Endodermal cell (in vitro differentiated cells): ENCODE measurements around the gene EGFLAM. TPM values are rescaled to one million over a fixed set of nuclear protein-coding genes. Genes with fewer than 3 reads are reported as not detected.

Experiments used
- DNase-seq: peaks from one replicate; pipeline ENCODE4 v3.0.0-alpha.2; 2017
- H3K27ac ChIP-seq: 2 replicates; pipeline ENCODE4 v1.5.1; 2013; ENCODE audit warnings: mild to moderate bottlenecking, low read depth, low read length, moderate library complexity
- H3K27me3 ChIP-seq: 2 replicates; pipeline ENCODE4 v1.6.1; 2013; ENCODE audit warnings: mild to moderate bottlenecking, low read length, moderate library complexity; ENCODE audit not compliant: insufficient read depth, control insufficient read depth, poor library complexity, severe bottlenecking
- H3K36me3 ChIP-seq: 2 replicates; pipeline ENCODE4 v1.7.0; 2013; ENCODE audit warnings: mild to moderate bottlenecking, low read length, moderate library complexity; ENCODE audit not compliant: control insufficient read depth, insufficient read depth
- H3K4me1 ChIP-seq: one replicate; pipeline ENCODE4 v1.7.0; 2013; ENCODE audit warnings: low read length; ENCODE audit not compliant: control insufficient read depth, insufficient read depth
- H3K4me3 ChIP-seq: 2 replicates; pipeline ENCODE4 v1.5.1; 2013; ENCODE audit warnings: mild to moderate bottlenecking, low read length, moderate library complexity
- H3K9ac ChIP-seq: 2 replicates; pipeline ENCODE4 v1.6.1; 2013; ENCODE audit warnings: mild to moderate bottlenecking, low read length, moderate library complexity; ENCODE audit not compliant: poor library complexity, severe bottlenecking; ENCODE audit errors: extremely low read depth
- H3K9me3 ChIP-seq: 2 replicates; pipeline ENCODE4 v1.6.1; 2013; ENCODE audit warnings: mild to moderate bottlenecking, low read length, moderate library complexity; ENCODE audit not compliant: control insufficient read depth
- H3K27ac Mint-ChIP-seq: 2 replicates; pipeline ENCODE4 v1.8.0; 2020; ENCODE audit warnings: mixed read lengths
- H3K27me3 Mint-ChIP-seq: 2 replicates; pipeline ENCODE4 v1.8.0; 2021; ENCODE audit warnings: mild to moderate bottlenecking, mixed read lengths; ENCODE audit not compliant: insufficient read depth
- H3K36me3 Mint-ChIP-seq: 2 replicates; pipeline ENCODE4 v1.8.0; 2020; ENCODE audit warnings: low read depth, mixed read lengths
- H3K4me1 Mint-ChIP-seq: 2 replicates; pipeline ENCODE4 v1.8.0; 2020; ENCODE audit warnings: mixed read lengths
- H3K4me3 Mint-ChIP-seq: 2 replicates; pipeline ENCODE4 v1.8.0; 2020; ENCODE audit warnings: mild to moderate bottlenecking, moderate library complexity, mixed read lengths
- H3K9me3 Mint-ChIP-seq: 2 replicates; pipeline ENCODE4 v1.8.0; 2020; ENCODE audit warnings: mild to moderate bottlenecking, mixed read lengths
- CTCF ChIP-seq: fragments of 200-600 bp; sonication (generic); conservative IDR thresholded peaks from 2 replicates; pipeline ENCODE4 v1.5.0; 2021; ENCODE audit warnings: antibody characterized with exemption, mild to moderate bottlenecking
- WGBS, 2 experiments: methylation state at CpG; one replicate each; pipeline versions ENCODE4 v1.1.5 to v1.1.7; 2013; ENCODE audit warnings: missing lambda C conversion rate in 2 of 2, mixed read lengths in 1 of 2; ENCODE audit not compliant: insufficient coverage in 1 of 2, insufficient read length in 1 of 2; 5-methylcytosine and 5-hydroxymethylcytosine counted together
- total RNA-seq, 2 donors: library from RNA; stranded (reverse); fragmentation: NEBNext Ultra II Directional in 1 of 2; extraction: Animal tissue kit (Norgen Biotek cat#: 25700) in 1 of 2; gene quantifications; 2 replicates in 1 of 2; 3 replicates in 1 of 2; pipeline ENCODE4 v1.2.1, GENCODE V29; 2021

Gene EGFLAM
- total RNA-seq, 2 donors from 2014 or later, result 4.4 to 8.8 TPM

GRCh38 chr5:38468202-38468673, 209.9 kb downstream of the EGFLAM start:
- Mint-ChIP-seq H3K4me1 (peaks cover 20% of the 10 kb centered on the region), H3K36me3 (no peaks in the 10 kb centered on the region), H3K9me3 (no peaks in the 10 kb centered on the region), H3K27me3 (peaks cover 13% of the 10 kb centered on the region), H3K27ac (no peak overlapping the region), H3K4me3 (no peak overlapping the region)
- TF ChIP-seq CTCF, result no peak
- Histone ChIP-seq H3K9ac (no peak overlapping the region), H3K36me3 (no peaks in the 10 kb centered on the region), H3K4me1 (peaks cover 14% of the 10 kb centered on the region), H3K27ac (no peak overlapping the region), H3K27me3 (no peaks in the 10 kb centered on the region), H3K4me3 (no peak overlapping the region), H3K9me3 (no peaks in the 10 kb centered on the region)
- DNase-seq, result no peak
- WGBS, 2 experiments, result 93 to 100% methylated on average over 7 to 12 of the region's 12 CpGs

GRCh38 chr5:38468978-38469706, 210.8 kb downstream of the EGFLAM start:
- no peak for TF ChIP-seq CTCF
- peaks cover 13% of the 10 kb centered on the region for H3K27me3 Mint-ChIP-seq
- Histone ChIP-seq H3K4me1 (peaks cover 14% of the 10 kb centered on the region), H3K9me3 (no peaks in the 10 kb centered on the region), H3K27me3 (no peaks in the 10 kb centered on the region), H3K9ac (no peak overlapping the region), H3K27ac (no peak overlapping the region), H3K4me3 (no peak overlapping the region), H3K36me3 (no peaks in the 10 kb centered on the region)
- no peak overlapping the region for H3K27ac Mint-ChIP-seq
- peaks cover 21% of the 10 kb centered on the region for H3K4me1 Mint-ChIP-seq
- DNase-seq, result peak; percentile 29
- no peak overlapping the region for H3K4me3 Mint-ChIP-seq
- H3K9me3 Mint-ChIP-seq, result no peaks in the 10 kb centered on the region
- 91 to 92% methylated on average over 11 to 18 of the region's 18 CpGs for WGBS, 2 experiments
- H3K36me3 Mint-ChIP-seq, result no peaks in the 10 kb centered on the region

GRCh38 chr5:38469707-38470267, 211.4 kb downstream of the EGFLAM start:
- 93 to 96% methylated on average over 5 to 11 of the region's 11 CpGs for WGBS, 2 experiments
- H3K9me3 ChIP-seq, result no peaks in the 10 kb centered on the region
- H3K4me1 ChIP-seq, result peaks cover 14% of the 10 kb centered on the region
- no peak for DNase-seq
- no peaks in the 10 kb centered on the region for H3K27me3 ChIP-seq
- no peak overlapping the region for H3K4me3 Mint-ChIP-seq
- peaks cover 13% of the 10 kb centered on the region for H3K27me3 Mint-ChIP-seq
- H3K36me3 Mint-ChIP-seq, result no peaks in the 10 kb centered on the region
- TF ChIP-seq CTCF, result no peak
- no peak overlapping the region for H3K27ac ChIP-seq
- peaks cover 21% of the 10 kb centered on the region for H3K4me1 Mint-ChIP-seq
- no peaks in the 10 kb centered on the region for H3K9me3 Mint-ChIP-seq
- H3K27ac Mint-ChIP-seq, result no peak overlapping the region
- no peak overlapping the region for H3K9ac ChIP-seq
- peaks cover 2% of the 10 kb centered on the region for H3K36me3 ChIP-seq
- H3K4me3 ChIP-seq, result no peak overlapping the region
